HPDE6-E6E7 (cell line): ENCODE results near the gene SLC30A4.
"Not testable (repeated sequence)": the region's sequence is repeated elsewhere in the genome, so short reads cannot be mapped to it uniquely, and the experiment has no call there.

Experiments used
- DNase-seq: peaks from one replicate; pipeline ENCODE4 v3.0.0; 2011; ENCODE audit warnings: missing footprints; ENCODE audit errors: extremely low spot score

The SLC30A4 gene

DNA sequence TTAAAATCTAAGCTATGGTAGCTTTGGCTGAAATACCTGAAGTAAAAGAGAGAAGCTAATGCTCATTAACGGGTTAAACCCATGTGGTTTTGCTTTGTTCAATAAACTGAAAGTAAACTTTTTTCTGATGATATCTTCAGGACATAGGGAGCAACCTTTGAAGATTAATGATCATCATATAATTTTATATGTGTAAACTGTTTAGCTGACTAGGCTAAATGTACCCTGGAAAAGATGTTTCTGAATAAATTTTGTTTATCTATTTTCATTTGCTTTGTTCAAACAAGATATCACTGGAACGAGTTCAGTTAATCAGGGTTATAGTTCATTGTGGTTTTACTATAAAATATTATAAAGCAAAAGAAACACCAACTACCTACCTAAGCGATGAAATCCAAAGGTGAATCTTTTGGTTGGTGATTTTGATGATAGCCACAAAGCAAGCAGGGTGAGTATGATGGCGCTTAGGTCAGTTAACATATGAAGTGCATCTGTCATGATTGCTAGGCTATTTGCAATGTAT, 11.7 kb downstream of the SLC30A4 start:
- no peak for DNase-seq

DNA sequence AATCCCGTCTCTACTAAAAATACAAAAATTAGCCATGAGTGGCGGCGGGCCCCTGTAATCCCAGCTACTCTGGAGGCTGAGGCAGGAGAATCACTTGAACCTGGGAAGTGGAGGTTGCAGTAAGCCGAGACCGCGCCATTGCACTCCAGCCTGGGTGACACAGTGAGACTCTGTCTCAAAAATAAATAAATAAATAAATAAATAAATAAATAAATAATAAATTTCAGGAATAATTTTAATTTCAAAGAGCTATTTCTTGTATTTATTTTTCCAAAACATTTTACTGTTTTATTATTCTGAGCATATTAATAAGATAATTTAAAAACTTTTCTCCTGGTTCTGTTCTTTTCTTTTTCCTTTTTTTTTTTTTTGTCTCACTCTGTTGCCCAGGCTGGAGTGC, 15.4 kb downstream of the SLC30A4 start:
- DNase-seq: not testable (repeated sequence)

DNA sequence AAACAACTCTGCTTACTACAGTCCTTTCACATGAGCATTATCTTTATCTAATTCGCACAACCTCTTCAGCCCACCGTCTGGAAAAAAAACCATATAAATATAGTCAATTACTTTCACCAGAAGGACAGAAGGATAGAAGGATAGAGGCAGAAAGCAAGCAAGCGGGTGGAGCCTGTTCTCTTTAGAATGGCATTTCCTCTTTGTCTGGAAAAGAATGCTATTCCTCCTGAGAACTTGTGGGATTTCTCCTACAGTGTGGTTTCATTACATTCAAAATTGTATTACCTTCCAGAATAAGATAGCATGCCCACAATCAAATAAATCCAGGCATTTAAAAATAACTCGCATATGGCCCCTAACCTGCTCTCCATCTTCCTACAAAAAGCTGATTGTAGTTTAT, 23.1 kb downstream of the SLC30A4 start:
- DNase-seq: no peak

DNA sequence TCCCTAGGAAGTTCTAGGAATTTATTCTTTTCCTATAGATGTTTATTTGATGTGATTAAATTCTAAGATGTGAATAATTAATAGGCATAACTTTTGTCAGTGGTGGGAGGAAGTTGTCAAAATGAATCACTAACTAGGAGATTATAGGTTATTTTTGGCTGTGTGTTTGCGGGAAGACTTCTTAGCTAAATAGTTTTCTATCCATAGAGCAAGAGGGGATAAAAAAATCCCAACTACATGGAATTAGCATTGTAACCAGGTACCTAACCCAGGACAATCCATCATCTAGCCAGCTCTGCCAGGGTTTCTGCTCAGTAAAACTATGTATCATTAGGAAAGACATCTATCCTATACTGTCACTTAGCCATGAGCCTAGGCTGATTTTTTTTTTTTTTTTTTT, 23.9 kb downstream of the SLC30A4 start:
- no peak for DNase-seq

DNA sequence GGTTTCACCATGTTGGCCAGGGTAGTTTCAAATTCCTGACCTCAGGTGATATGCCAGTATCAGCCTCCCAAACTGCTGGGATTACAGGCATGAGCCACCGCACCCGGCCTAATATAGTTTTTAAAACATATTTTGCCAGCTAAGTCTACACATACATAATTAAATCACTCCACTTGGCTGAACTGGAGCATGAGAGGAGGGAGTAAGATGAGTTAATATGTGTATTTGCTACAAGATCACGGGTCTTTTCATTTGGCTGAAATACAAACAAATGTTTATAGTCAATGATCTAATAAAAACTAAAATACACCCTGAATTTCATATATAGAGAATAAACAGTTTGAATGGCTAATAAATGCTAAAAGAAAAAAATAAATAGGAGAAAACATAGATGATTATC, 25.3 kb downstream of the SLC30A4 start:
- no peak for DNase-seq

DNA sequence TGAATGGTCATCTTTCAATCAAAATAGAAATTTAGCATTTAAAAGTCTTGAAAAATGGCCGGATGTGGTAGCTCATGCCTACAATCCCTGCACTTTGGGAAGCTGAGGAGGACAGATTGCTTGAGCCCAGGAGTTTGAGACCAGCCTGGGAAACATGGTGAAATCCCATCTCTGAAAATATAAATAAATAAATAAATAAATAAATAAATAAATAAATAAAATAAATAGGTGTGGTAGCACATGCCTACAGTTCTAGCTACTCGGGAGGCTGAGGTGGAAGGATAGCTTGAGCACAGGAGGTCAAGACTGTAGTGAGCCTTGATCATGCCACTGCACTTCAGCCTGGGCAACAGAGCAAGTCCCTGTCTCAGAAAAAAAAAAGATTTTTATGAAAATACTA, 25.9 kb downstream of the SLC30A4 start:
- no peak for DNase-seq

DNA sequence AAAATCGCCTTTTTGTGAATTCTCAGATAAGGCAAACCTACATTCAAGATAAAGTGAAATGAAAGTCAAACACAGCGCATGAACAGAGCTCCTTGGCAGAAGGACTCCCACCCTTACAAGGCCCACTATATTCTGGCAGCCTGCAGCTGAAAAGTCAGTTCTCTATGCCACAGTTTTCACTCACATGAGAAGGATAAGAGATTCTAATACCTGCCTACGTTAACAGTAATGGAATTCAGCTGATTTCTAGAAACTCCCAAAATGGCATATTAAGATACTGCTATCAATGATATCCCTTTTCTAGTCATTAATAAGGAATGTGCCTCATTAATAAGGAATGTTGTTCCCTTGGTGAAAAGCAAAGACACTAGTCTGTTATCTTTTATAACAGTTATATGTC, 27.0 kb downstream of the SLC30A4 start:
- no peak for DNase-seq

DNA sequence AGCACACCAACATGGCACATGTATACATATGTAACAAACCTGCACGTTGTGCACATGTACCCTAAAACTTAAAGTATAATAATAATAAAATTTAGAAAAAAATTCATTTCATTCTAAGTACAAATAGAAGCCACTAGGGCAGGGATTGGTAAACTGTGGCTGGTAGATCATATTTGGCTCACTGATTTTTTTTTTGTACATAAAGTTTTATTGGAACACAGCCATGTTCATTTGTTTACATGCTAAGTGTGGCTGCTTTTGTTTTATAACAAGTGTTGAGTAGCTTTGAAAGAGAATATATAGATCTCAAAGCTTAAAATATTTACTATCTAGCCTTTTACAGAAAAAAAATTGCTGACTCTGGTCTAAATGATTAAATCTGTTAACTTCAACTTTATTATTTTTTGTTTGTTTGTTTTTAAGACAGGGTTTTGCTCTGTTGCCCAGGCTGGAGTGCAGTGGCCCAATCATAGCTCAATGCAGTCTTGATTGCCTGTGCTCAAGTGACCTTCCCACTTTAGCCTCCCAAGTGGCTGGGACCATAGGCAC, 32.8 kb downstream of the SLC30A4 start:
- no peak for DNase-seq

DNA sequence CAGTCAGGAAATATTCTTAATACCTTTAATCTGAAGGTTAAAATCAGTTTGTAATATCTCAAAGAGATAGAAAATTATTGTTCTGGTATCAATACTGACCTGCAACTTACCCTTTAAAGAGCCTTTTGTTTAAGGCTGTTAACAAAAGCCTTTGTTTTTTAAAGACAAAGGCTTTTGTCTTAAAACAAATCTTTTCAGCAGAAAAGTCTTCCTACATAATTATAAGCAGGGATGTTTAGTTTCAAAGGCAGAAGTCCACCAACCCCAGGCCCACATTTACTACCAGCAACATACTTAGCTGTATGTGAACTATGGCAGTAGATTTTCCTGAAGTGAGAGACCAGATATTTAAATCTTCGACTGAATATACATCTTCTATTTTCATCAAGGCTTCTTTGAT, 36.2 kb downstream of the SLC30A4 start:
- DNase-seq: no peak

DNA sequence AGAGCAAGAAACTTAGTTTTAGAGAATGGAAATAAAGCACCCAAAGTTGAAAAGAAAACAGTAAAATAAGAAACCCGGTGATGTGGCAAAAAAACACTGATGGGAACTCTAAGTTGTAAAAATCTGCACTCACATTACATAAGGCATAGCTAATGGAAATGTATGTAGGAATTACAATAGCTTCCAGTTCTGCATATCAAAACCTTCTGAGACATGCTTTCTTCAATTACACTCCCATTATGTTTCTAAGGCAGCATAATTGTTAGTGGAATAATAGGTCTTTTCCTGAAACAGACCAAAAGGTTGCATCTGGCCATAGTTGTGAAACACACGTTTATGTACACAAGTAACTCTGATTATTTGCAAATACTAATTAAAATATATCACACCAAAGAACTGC, 41.4 kb downstream of the SLC30A4 start:
- DNase-seq: no peak

DNA sequence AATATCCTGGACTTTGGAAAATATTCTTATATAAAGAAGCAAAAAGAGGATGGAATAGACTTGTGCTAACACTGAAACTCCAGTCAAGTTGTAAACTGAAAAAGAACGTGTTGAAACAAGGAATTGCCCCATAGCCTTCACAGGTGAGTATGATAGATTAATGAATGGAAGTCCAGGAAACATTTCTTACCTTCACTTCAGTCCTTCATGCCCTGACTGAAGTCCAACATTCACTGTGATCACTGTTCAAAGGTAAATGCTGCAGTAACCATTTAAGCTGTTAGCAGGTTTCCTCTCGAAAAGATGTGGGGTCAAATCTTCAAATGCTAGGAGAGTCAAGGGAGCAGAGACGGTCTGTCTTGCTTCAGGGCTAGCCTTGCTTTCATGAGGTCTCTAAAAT, 46.1 kb downstream of the SLC30A4 start:
- no peak for DNase-seq

DNA sequence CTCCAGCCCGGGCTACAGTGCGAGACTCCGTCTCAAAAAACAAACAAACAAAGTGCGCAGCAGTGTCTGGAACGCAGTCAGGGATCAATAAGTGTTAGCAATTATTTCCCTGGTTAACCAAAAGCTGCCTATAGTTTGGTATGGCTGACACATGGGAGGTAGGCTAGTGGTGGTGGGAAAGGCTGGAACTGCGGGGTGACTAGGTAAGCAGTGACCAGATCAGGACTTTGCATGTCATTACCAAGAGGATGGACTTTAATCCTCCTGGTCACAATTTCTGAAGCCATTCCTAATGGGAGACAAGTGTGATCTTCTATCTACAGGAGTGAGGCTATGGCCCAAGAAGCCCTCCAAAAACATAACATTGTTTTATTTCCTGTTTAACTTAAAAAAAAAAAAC, 47.8 kb downstream of the SLC30A4 start:
- no peak for DNase-seq

DNA sequence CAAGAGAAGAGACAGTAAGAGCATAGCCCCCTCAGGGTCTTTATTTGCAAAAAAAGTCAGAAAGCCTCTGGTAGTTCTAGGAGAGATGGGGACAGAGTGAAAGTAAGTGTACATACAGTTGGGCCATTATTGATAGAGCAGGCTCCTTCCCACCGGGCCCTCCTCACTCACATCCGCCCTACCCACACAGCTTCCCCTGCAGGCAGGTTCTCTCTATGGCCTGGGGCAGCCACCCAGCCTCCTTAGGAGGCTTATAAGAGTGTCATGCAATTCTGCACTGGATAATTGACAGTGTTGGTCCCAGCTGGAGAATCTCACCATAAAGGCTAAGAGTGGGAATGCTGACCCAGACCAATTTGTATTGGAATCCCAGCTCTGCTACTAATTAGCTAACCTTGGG, 49.5 kb downstream of the SLC30A4 start:
- DNase-seq: no peak

DNA sequence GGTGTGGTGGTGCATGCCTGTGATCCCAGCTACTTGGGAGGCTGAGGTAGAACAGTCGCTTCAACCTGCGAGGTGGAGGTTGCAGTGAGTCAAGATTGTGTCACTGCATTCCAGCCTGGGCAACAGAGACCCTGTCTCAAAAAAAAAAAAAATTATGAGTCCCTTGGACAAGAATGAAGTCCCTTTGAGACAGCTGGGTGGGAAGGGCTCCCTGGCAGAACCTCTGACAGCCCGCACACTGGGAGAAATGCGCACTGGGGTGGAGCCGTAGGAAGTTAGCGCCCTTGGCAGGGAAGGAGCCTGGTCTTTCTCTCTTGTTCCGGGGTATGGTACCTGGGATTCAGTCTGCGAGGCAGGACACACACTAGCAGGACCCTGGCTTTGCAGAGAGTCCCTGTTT, 51.4 kb downstream of the SLC30A4 start:
- no peak for DNase-seq

DNA sequence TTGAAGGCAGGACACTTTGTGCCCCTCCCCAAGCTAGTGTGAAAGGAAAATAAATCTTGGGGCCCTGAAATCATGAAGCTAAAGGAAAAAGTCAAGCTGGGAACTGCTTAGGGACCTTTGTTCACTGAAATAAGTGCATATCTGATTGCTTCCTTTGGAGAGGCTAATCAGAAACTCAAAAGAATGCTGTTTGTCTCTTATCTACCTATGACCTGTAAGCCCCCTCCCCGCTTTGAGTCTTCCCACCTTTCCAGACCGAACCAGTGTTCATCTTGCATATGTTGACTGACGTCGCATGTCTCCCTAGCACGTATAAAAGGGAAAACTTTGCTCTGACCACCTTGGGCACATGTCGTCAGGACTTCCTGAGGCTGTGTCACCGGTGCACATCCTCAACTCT, 53.1 kb downstream of the SLC30A4 start:
- no peak for DNase-seq

DNA sequence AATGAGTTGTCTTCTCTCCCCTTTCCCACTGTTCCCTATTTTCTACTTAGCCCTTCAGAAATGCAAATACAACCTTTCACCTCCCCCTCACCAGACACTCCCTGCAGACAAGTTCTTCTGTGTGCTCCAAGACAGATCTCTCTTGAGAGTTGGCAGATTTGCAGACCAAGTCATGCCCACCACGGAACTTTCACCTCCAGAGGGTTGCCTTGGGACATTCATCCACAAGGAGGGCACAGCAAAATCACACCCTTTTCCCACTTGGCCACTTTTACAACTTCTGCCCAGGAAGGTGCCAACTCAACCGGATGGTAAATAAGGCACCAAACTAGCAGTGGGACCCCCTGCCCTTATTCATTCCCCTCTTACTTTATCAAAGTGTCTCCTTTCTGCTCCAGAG, 53.5 kb downstream of the SLC30A4 start:
- no peak for DNase-seq

DNA sequence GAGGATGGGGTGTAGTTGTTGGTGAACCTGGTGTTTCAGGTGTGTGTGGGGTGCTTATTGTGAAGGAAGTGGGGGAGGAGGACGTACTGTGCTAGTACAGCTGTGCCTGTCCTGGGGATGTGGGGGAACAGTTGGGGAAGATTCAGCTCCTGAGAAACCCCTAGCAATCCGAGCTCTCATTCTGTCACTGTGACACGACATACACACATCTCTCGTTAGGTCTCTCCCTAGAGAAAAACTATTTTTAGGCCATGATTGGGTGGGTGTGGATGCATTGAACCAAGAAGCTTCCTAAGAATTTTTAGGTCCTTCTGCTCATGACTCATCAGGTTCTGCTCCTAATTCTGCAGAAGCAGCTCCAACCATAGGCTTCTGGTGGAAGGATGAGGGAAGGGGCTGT, 54.3 kb downstream of the SLC30A4 start:
- DNase-seq: no peak

DNA sequence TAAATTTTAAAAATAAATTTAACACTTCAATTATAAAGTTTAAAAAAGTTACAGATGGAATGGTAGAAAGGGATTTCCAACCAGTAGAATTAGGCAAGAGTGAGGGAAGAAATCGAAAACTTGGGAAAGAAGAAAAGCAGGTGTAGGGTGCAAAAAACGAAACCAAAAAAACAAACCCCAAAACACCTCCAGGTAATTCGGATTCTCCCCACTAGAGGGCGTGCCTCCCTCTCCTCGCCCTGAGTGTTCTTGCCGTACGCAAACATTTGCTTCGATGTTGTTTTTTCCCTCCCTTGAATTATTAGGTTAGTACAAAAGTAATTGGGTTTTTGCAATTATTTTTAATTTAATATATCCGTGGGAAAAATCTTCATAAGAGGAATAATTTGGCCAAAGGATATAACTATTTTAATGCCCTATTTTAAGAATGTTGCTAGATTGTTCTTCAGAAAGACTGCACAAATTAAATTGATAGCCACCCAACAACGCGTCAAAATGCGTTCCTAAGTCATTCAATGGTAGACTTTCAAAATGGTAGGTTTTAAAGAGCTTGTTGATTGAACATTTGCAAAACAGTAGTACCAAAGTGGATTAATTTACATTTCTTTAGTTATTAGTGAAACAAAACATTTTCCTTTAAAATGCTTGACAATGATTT, 63.7 kb downstream of the SLC30A4 start:
- DNase-seq: no peak

DNA sequence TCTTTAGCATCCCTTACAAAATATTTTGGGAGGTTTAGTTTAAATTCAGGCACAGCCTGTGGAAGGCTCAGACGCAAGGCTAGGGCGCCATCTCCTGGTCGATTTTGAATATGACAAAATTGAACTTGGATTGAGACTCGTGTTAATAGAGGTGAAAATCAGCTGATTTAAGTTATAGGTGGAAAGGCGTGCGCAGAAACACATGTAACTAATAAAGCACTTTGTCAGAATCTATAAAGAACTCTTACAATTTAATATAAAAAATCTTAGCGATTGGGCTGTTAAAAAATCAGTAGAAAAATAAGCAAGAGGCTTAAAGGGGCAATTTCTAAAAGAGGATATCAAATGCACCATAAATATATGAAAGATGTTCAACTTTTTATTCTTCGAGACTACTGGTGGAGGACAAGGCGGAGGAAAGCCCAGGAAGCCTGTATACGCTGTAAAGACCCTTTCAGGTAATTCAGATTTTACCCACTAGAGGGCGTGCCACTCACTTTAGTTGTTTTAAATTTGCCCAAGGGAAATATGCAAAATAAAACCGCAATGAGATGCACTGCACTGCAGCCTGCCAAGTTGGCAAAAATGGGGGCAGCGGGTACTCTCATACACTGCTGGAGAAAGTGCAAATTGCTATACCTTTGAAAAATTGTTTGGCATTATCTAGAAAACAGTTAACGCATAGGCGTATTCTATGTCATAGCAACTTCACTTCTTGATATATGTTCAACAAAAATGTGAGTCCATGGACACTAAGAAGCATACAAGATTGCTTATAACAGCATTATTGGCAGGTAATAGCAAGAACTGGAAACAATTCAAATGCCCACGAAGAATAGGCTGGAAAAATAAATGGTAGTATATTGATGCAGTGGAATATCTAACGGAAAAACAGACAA, 64.7 kb downstream of the SLC30A4 start:
- DNase-seq: no peak

DNA sequence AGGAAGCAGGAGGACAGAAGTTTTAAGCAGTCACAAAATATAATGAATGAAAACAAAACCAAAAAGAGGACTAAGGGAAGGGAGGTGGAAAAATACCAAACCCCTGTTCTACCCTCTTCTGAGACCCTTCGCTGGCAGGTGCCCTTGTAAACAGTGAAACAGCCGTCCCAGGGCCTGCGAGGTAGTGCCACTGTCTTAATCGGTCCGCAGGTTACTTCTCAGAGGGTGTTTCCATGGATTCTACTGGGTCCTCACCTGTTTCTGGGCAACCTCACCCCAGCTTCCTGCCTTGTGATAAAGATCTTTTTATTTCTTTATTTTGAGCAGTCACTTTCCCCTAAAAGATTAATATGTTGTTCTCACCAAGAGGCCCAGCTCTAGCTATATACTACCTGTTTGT, 65.3 kb downstream of the SLC30A4 start:
- no peak for DNase-seq

DNA sequence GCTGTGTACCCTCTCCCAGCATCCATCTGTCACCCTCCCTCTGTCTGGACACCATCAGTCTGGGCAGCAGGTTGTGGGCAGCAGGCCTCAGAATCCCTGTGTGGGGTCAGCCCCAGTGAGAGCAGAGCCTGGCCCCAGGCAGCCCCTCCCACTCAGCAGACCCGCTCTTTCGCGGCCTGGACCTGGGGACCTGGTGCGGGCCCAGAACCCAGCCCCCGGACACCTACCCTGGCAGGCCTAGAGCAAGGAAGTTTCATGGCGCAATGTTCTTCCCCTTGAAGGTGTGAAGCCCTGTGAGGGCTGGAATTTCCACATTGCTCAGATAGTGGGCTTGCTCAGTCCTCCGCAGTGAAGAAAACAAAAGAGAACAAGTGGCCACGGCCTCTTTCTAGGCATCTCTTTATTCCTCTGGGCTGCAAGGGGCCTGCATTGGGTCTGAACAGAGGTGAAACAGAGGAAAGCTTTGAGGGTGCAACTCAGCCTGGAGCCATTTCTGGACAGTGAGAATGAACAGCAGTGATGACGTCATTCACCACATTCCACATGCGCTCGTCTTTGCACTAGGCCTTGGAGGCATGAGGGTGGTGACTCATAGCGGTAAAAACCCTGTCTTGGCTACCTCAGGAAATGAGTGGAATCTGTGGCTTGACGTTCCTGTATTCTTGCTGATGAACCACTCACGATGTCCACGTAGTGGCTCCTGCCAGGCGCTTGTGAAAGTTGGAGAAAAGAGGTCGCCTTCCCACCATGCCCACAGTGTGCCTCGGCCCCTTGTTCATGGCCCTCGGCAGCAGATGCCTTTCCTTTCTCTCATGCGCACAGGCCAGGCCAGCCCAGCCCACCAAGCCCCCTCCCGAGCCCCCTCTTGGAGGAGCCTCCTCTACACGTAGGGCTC, 66.1 kb downstream of the SLC30A4 start:
- DNase-seq: peak; percentile 97

DNA sequence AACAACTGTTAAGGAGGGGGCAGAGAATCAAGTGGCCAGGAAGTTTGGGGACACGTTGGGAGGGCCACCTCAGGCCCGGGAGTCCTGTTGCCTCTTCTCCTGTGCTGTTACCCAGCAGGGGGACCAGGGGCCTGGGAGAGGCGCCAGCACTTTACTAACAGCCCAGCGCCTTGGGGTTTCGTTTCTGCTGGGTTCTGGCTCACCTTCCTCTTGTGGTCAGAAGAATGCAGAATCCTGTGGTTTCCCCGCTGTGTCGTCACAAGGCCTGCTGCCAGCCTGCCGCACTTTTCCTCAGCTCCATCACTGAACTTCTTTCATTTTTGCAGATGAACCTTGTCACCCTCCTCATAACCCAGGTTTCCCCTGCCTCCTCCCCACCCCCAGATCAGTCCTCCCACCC, 67.7 kb downstream of the SLC30A4 start:
- peak; percentile 86 for DNase-seq
